PFSK-1 (cell line): Measurements from ENCODE around the gene U2AF2.

Experiments
- POLR2AphosphoS5 ChIP-seq: IDR thresholded peaks from 2 replicates; pipeline ENCODE4 v1.6.1; 2012; ENCODE audit warnings: low read depth, mild to moderate bottlenecking, control low read depth, low read length, moderate library complexity
- SIN3A ChIP-seq: IDR thresholded peaks from 2 replicates; pipeline ENCODE4 v1.6.1; 2012; ENCODE audit warnings: mild to moderate bottlenecking, low read length, moderate library complexity, borderline replicate concordance; ENCODE audit not compliant: insufficient read depth
- TAF1 ChIP-seq: IDR thresholded peaks from 2 replicates; pipeline ENCODE4 v1.6.1; 2012; ENCODE audit warnings: low read length, control low read depth, borderline replicate concordance; ENCODE audit not compliant: insufficient read depth

DNA sequence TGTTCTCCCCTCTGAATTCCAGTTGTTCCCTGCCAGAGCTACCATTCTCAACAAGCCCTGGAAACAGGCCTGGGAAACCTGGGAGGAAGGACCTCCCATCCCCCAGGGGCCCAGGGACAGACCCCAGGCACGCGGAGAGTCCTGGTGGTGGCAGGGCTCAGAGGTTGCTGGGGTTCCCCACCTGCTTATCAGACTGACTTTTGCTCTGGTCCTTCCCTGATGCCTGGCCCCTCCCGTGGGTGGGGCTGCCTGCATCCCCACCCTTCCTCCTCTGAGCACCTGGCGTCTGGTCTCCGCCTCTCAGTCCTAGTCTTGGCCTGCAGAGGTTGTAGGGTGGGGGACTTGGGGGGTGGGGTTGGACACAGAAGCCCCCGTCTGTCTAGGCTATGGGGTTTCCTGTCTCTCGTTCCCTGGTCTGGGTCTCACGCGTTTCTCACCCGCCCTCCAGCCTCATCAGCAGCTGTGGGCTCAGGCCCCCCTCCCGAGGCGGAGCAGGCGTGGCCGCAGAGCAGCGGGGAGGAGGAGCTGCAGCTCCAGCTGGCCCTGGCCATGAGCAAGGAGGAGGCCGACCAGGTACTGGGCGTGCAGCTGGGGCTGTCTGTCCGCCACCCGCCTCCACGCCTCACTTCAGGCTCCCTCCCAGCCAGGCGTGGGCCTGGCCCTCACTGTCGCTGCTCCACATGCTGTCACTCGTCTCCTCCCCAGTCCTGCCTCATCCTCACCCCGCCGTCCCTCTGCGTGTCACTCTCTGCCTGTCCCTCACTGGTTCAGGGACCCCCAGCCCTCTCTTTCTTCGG lies 33.8 kb downstream of the U2AF2 start:
- TF ChIP-seq POLR2AphosphoS5 (no peak), TAF1 (no peak), SIN3A (no peak)
